ENCODE measurements around the gene ANKRD50.

DNA sequence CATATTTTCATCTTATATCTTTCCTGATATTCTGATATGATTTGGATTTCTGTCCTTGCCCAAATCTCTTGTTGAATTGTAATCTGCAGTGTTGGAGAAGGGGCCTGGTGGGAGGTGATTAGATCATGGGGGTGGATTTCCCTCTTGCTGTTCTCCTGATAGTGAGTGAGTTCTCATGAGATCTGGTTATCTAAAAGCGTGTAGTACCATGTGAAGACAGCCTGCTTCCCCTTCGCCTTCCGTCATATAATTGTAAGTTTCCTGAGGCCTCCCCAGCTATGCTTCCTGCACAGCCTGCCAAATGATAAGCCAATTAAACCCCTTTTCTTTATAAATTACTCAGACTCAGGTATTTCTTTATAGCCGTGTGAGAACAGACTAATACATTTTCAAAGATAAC is 77.2 kb downstream of the ANKRD50 start:
- TF ChIP-seq POLR3G (IDR thresholded peaks at IDR 0.05; ENCODE audit: extremely low read depth, insufficient read length, insufficient replicate concordance), result no peak
- no peak for TF ChIP-seq PHF21A (IDR thresholded peaks at IDR 0.05; ENCODE audit: borderline replicate concordance, low read depth)
- no peak for TF ChIP-seq UBTF (IDR thresholded peaks at IDR 0.05; ENCODE audit: borderline replicate concordance in 1 of 2, low read depth in 2 of 2, low read length in 2 of 2)
- TF ChIP-seq CBX5 (IDR thresholded peaks at IDR 0.05; ENCODE audit: borderline replicate concordance, low read depth), result no peak
- TF ChIP-seq ZNF239 (CRISPR knock-in tag; IDR thresholded peaks at IDR 0.05), result no peak
- TF ChIP-seq, protein P1, sequence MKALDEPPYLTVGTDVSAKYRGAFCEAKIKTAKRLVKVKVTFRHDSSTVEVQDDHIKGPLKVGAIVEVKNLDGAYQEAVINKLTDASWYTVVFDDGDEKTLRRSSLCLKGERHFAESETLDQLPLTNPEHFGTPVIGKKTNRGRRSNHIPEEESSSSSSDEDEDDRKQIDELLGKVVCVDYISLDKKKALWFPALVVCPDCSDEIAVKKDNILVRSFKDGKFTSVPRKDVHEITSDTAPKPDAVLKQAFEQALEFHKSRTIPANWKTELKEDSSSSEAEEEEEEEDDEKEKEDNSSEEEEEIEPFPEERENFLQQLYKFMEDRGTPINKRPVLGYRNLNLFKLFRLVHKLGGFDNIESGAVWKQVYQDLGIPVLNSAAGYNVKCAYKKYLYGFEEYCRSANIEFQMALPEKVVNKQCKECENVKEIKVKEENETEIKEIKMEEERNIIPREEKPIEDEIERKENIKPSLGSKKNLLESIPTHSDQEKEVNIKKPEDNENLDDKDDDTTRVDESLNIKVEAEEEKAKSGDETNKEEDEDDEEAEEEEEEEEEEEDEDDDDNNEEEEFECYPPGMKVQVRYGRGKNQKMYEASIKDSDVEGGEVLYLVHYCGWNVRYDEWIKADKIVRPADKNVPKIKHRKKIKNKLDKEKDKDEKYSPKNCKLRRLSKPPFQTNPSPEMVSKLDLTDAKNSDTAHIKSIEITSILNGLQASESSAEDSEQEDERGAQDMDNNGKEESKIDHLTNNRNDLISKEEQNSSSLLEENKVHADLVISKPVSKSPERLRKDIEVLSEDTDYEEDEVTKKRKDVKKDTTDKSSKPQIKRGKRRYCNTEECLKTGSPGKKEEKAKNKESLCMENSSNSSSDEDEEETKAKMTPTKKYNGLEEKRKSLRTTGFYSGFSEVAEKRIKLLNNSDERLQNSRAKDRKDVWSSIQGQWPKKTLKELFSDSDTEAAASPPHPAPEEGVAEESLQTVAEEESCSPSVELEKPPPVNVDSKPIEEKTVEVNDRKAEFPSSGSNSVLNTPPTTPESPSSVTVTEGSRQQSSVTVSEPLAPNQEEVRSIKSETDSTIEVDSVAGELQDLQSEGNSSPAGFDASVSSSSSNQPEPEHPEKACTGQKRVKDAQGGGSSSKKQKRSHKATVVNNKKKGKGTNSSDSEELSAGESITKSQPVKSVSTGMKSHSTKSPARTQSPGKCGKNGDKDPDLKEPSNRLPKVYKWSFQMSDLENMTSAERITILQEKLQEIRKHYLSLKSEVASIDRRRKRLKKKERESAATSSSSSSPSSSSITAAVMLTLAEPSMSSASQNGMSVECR (CRISPR knock-in tag; IDR thresholded peaks at IDR 0.05), result no peak
- no peak for TF ChIP-seq ZNF263 (CRISPR knock-in tag; IDR thresholded peaks at IDR 0.05; ENCODE audit: borderline replicate concordance)
- TF ChIP-seq CHCHD3 (CRISPR knock-in tag; IDR thresholded peaks at IDR 0.05), result no peak
- no peak for TF ChIP-seq EZH2 (IDR thresholded peaks at IDR 0.05; ENCODE audit: borderline replicate concordance, low read depth, low read length)
- no peak for TF ChIP-seq TAF1 (IDR thresholded peaks at IDR 0.05; ENCODE audit: control insufficient read depth, extremely low read depth, insufficient read depth, low read length, severe bottlenecking)
- no peak for TF ChIP-seq ZNF639 (CRISPR knock-in tag; conservative IDR thresholded peaks at IDR 0.05 in 1 of 2, IDR thresholded peaks at IDR 0.05 in 1 of 2)
- TF ChIP-seq, protein P2, sequence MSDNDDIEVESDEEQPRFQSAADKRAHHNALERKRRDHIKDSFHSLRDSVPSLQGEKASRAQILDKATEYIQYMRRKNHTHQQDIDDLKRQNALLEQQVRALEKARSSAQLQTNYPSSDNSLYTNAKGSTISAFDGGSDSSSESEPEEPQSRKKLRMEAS (CRISPR knock-in tag; IDR thresholded peaks at IDR 0.05), result no peak
